Mucosa of rectum (tissue), 2 donors: ENCODE measurements around the gene CHRNA4.

Source experiments
- H3K27ac ChIP-seq, 2 donors: one replicate each; pipeline ENCODE4 v1.7.0; 2013; ENCODE audit warnings: inconsistent platforms in 2 of 2, low read depth in 2 of 2, low read length in 2 of 2
- H3K27me3 ChIP-seq, 2 donors: one replicate each; pipeline ENCODE4 v1.7.0; 2013; ENCODE audit warnings: low read length in 2 of 2; ENCODE audit not compliant: control insufficient read depth in 2 of 2, insufficient read depth in 2 of 2
- H3K36me3 ChIP-seq, 2 donors: one replicate each; pipeline ENCODE4 v1.7.0; 2013; ENCODE audit warnings: low read length in 2 of 2; ENCODE audit not compliant: control insufficient read depth in 2 of 2, insufficient read depth in 2 of 2
- H3K4me1 ChIP-seq, 2 donors: one replicate each; pipeline ENCODE4 v1.7.0; 2013; ENCODE audit warnings: low read length in 2 of 2, mild to moderate bottlenecking in 1 of 2; ENCODE audit not compliant: control insufficient read depth in 2 of 2, insufficient read depth in 2 of 2
- H3K4me3 ChIP-seq, 2 donors: one replicate each; pipeline ENCODE4 v1.7.0; 2013; ENCODE audit warnings: low read length in 2 of 2
- H3K9ac ChIP-seq, 2 donors: one replicate each; pipeline ENCODE4 v1.7.0; 2013; ENCODE audit warnings: low read length in 2 of 2, low read depth in 1 of 2, mild to moderate bottlenecking in 1 of 2
- H3K9me3 ChIP-seq, 2 donors: one replicate each; pipeline ENCODE4 v1.7.0; 2013; ENCODE audit warnings: low read length in 2 of 2; ENCODE audit not compliant: control insufficient read depth in 2 of 2
- donor health status: healthy.
- donor health status: Normal muscosa, but diverticular disease.

CHRNA4 gene

DNA sequence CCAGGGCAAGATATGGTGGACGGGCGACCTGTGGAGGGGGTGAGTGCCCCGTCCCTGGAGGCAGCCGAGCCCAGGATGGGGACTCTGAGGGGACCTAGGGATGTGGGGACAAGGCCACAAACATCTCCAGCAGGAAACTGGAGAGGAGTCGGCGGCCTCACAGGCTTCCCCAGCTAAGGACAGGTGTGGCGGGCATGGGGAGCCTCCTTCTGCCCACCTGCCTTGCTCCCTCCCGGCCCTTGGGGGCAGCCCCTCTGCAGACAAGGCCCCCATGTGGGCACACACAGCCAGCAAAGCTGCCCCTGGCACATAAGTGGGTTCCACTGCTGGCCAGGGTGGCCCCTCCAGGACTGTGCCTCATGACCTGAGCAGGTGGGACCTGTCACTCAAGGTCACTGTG, 4.6 kb downstream of the CHRNA4 start:
- Histone ChIP-seq H3K36me3 (no peaks in the 10 kb centered on the region), H3K9ac (no peak overlapping the region), H3K27ac (no peak overlapping the region), H3K9me3 (no peaks in the 10 kb centered on the region), H3K27me3 (peaks cover 5 to 9% of the 10 kb centered on the region in 2 donors), H3K4me3 (no peak overlapping the region), H3K4me1 (no peaks in the 10 kb centered on the region)

DNA sequence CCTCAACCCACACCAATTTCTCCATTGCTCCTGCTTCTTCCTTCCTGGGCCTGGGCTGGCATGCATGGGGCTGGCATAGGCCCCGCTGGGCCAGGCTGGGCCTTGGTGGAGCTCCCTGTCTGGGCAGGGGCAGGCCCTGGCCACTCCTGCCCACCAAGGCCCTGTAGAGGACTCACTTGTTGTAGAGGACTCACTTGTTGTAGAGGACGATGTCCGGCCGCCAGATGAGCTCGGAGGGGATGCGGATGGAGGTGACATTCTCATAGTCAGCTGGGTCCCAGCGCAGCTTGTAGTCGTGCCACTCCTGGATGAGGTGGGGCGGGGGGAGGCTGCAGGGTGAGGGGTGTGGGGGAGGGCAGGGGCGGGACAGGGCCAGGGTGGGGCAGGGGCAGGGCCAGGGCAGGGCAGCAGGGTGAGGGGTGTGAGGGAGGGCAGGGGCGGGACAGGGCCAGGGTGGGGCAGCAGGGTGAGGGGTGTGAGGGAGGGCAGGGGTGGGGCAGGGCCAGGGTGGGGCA, 5.3 kb downstream of the CHRNA4 start:
- Histone ChIP-seq H3K9me3 (no peaks in the 10 kb centered on the region), H3K4me3 (no peak overlapping the region), H3K36me3 (no peaks in the 10 kb centered on the region), H3K9ac (no peak overlapping the region), H3K27ac (no peak overlapping the region), H3K4me1 (no peaks in the 10 kb centered on the region), H3K27me3 (peaks cover 5 to 9% of the 10 kb centered on the region in 2 donors)

DNA sequence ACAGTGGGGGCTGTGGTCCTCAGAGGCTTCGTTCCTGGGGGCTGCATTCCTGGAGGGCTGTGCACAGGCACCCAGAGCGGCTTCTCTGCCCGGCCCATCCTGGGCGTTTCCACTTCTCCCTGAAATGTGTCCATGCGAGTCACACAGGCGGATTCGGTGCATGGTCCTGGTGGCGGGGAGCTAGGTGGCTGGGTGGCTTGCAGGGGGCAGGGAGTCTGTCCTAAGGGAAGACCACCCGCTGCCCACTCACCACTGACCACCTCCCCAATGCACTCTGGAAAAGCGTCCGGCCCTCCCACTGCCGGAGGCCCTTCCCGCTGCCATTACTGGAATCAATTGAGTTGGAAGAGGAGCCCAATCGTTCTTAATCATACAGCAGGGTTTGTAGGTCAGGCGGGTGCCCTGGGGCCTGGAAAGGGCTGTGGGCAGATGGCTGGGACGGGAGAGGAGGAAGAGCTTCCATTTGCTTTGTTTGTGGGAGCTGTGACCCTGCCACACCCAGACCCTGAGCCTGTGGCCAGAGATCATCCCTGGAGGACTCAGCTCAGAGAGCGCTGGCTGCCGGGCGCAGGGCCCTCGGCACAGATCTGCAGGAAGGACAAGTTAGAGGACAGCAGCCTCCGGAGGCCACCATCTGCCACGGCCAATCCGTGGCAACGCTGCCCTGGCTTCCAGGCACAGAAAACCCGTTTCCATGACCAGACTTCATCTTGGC, 6.4 kb downstream of the CHRNA4 start:
- Histone ChIP-seq H3K9me3 (no peaks in the 10 kb centered on the region), H3K36me3 (no peaks in the 10 kb centered on the region), H3K4me1 (no peaks in the 10 kb centered on the region), H3K9ac (no peak overlapping the region), H3K4me3 (no peak overlapping the region), H3K27ac (no peak overlapping the region), H3K27me3 (peaks cover 2 to 5% of the 10 kb centered on the region in 2 donors)

DNA sequence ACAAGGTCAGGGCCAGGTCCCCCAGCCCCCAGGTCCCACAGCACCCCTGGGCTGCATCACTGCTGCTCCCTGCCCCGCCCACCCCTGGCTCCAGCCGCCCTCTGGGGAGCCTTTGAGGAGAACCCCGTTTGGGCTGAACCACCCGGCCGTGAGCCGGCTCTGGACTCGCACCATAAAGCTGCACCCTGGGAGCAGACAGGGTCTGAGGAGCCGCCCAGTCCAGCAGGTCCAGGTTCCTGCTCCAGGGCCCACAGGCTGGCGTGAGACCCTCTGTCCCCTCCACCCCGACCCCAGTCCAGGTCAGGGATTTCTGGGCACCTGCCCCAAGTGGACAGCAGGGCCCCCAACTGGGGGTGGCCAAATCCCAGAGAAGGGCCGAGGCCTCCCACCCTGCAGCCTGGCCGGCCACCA, 8.3 kb downstream of the CHRNA4 start:
- Histone ChIP-seq H3K9me3 (no peaks in the 10 kb centered on the region), H3K4me3 (no peak overlapping the region), H3K27me3 (no peaks in the 10 kb centered on the region), H3K4me1 (no peaks in the 10 kb centered on the region), H3K27ac (no peak overlapping the region), H3K36me3 (no peaks in the 10 kb centered on the region), H3K9ac (no peak overlapping the region)

DNA sequence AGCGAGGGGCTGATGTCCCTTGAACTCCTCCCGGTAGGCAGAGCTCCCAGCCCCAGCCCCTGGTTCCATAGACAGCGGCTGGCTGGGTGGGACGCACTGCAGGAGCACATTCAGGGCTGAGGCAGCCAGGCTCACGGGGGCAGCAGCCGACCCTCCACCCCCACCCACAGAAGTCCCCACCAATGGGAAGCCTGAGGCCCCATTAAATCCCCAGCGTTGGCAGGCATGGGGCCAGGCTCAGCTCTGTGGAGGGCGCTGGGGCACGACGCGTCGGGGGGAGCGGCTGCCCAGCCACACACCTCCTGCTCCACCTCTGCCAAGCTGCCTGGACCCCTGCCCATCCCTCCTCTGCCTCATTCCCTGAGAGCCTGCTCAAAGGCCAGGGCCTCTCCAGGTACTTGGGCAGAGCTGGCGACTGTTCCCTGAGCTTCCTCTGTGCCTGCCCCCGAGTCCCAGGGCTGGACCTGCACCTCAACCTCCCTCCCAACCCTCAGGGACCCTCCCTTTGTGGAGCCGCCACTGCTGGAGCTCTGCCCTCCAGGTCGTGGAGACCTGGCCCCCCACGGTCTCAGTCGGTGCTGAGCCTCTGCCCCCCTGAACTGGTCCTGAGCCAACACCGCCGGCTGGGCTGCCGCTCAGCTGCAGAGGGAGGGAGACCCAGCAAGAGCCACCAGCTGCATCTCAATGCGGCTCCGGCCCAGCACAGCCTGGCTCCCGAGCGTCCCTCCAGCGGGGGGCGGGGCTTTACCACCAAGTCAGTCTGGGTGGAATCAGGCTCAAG, 9.1 kb downstream of the CHRNA4 start:
- Histone ChIP-seq H3K27ac (no peak overlapping the region), H3K4me3 (no peak overlapping the region)

DNA sequence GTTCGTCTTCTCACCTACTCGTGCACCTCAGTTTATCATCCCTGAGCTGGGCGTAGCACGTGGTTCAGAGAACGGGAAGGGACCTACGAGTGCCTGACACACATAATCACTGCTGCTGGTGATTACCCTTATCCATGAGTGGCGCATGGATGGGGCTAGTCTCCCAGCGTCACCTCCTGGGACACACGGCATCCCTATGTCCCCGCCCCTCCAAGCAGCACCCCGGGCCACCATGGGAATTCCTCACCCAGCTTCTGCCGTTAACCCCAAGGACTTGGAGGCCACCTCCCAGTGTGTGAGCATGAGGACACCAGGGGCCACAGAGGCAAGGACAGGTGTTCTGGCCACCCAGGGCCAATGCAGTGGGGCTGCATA, 9.8 kb downstream of the CHRNA4 start:
- no peak overlapping the region for H3K27ac ChIP-seq
- H3K27me3 ChIP-seq: no peaks in the 10 kb centered on the region
- no peak overlapping the region for H3K9ac ChIP-seq
- H3K9me3 ChIP-seq: no peaks in the 10 kb centered on the region
- H3K4me1 ChIP-seq: no peaks in the 10 kb centered on the region
- H3K36me3 ChIP-seq: no peaks in the 10 kb centered on the region
- H3K4me3 ChIP-seq: no peak overlapping the region

More for the DNA sequence above, 9.1 kb downstream of the CHRNA4 start:
- no peaks in the 10 kb centered on the region for H3K4me1 ChIP-seq
- H3K27me3 ChIP-seq: no peaks in the 10 kb centered on the region
- no peaks in the 10 kb centered on the region for H3K36me3 ChIP-seq
- no peak overlapping the region for H3K9ac ChIP-seq
- no peaks in the 10 kb centered on the region for H3K9me3 ChIP-seq

DNA sequence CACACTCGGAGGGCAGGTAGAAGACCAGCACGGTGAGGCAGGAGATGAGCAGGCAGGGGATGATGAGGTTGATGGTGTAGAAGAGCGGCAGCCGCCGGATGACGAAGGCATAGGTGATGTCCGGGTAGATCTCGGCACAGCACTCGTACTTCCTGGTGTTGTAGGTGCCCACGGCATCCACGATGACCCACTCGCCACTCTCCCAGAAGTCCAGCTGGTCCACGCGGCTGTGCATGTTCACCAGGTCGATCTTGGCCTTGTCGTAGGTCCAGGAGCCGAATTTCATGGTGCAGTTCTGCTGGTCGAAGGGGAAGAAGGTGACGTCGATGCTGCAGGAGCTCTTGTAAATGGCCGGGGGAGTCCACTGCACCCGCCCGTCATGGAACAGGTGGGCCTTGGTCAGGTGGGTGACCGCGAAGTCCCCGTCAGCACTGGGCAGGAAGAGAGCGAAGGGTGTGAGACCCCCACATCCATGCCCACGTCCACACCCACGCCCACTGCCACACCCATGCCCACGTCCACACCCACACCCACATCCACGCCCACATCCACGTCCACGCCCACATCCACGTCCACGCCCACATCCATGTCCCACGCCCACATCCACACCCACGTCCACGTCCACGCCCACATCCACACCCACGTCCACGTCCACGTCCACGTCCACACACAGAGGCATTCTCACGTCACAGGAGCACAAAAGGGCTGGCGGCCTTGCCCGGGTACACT, 10.4 kb downstream of the CHRNA4 start:
- no peak overlapping the region for H3K9ac ChIP-seq
- no peaks in the 10 kb centered on the region for H3K4me1 ChIP-seq
- H3K9me3 ChIP-seq: no peaks in the 10 kb centered on the region
- no peak overlapping the region for H3K27ac ChIP-seq
- H3K4me3 ChIP-seq: no peak overlapping the region
- H3K27me3 ChIP-seq: no peaks in the 10 kb centered on the region
- H3K36me3 ChIP-seq: no peaks in the 10 kb centered on the region

DNA sequence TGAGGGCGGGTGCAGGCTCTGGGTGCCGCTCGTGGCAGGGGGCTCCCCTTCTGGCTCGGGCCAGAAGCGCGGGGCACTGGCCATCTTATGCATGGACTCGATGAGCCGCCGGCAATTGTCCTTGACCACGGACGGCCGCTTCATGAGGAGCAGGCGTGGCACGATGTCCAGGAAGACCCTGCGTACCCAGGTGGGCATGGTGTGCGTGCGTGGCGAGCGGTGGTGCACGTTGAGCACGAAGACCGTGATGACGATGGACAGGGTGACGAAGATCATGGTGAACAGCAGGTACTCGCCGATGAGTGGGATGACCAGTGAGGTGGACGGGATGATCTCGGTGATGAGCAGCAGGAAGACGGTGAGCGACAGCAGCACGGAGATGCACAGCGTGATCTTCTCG, 11.0 kb downstream of the CHRNA4 start:
- H3K36me3 ChIP-seq: no peaks in the 10 kb centered on the region
- no peak overlapping the region for H3K9ac ChIP-seq
- H3K4me3 ChIP-seq: no peak overlapping the region
- H3K4me1 ChIP-seq: no peaks in the 10 kb centered on the region
- no peaks in the 10 kb centered on the region for H3K27me3 ChIP-seq
- H3K27ac ChIP-seq: no peak overlapping the region
- no peaks in the 10 kb centered on the region for H3K9me3 ChIP-seq

DNA sequence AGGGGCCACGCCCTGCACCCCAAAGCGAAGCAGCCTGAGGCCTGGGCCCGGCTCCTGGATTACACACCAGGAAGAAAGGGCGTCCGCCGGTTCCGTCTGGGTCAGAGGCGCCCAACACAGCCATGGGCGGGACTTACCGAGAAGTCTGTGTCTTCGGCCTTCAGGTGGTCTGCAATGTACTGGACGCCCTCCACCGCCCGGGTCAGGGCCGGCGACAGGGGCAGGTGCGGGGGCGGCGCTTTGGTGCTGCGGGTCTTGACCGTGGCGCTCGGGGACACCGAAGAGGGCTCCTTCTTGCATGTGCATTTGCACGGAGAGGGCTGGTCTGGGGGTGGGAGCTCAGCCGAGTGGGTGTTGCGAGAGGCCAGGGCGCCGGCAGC, 11.6 kb downstream of the CHRNA4 start:
- H3K9ac ChIP-seq: no peak overlapping the region
- no peak overlapping the region for H3K27ac ChIP-seq
- H3K4me1 ChIP-seq: no peaks in the 10 kb centered on the region
- no peak overlapping the region for H3K4me3 ChIP-seq
- no peaks in the 10 kb centered on the region for H3K36me3 ChIP-seq
- H3K27me3 ChIP-seq: no peaks in the 10 kb centered on the region
- no peaks in the 10 kb centered on the region for H3K9me3 ChIP-seq
